Measurements from ENCODE around the gene ROPN1B. TPM values are rescaled to one million over a fixed set of nuclear protein-coding genes. Genes with fewer than 3 reads are reported as not detected.

ROPN1B gene
- total RNA-seq, 1 donor from 2014 or later = not detected

GRCh38 chr3:126030455-126030854 is 61.5 kb downstream of the ROPN1B start:
- no peak for DNase-seq (ENCODE audit: low read depth)

GRCh38 chr3:126031981-126032471 is 63.0 kb downstream of the ROPN1B start:
- no peak for DNase-seq (ENCODE audit: low read depth)

Other genes with a start within 250 kb of the ROPN1B start
- gene SLC41A3, start 114.9 kb downstream of the ROPN1B start, total RNA-seq = 46.2 and 78.6 TPM in 2 replicates
- gene ALDH1L1, start 211.4 kb downstream of the ROPN1B start, total RNA-seq = 2.4 and 4.6 TPM in 2 replicates

All from renal cortical epithelial cell (primary cell).